C4-2B (cell line): ENCODE results near the gene RAMP3.

Experiments
- ZFX ChIP-seq: fragments of 450-650 bp; IDR thresholded peaks from 2 replicates; pipeline ENCODE4 v1.6.1; 2017
- TF ChIP-seq, protein P1 (sequence below): fragments of 450-650 bp; conservative IDR thresholded peaks from 2 replicates; pipeline ENCODE4 v1.5.1; 2017; ENCODE audit warnings: mild to moderate bottlenecking

DNA sequence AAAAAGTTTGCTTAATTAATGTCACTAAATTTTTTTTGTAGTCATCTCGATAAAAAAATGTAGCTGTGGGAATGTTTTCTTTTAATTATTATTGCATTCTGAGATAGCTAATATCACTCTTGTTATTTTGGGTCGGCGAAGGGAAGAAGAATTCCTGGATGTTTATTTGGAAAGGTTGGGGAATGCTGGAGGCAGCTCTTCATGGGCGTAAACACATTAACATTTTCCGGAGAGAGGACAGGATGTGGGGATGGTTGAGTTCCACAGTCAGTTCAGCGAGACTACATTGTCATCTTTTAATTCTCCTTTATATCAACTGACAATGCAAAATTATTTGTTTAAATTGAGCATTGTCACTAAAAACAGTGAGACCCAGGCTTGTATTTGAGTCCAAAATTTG, 72.5 kb downstream of the RAMP3 start:
- TF ChIP-seq, protein P1, sequence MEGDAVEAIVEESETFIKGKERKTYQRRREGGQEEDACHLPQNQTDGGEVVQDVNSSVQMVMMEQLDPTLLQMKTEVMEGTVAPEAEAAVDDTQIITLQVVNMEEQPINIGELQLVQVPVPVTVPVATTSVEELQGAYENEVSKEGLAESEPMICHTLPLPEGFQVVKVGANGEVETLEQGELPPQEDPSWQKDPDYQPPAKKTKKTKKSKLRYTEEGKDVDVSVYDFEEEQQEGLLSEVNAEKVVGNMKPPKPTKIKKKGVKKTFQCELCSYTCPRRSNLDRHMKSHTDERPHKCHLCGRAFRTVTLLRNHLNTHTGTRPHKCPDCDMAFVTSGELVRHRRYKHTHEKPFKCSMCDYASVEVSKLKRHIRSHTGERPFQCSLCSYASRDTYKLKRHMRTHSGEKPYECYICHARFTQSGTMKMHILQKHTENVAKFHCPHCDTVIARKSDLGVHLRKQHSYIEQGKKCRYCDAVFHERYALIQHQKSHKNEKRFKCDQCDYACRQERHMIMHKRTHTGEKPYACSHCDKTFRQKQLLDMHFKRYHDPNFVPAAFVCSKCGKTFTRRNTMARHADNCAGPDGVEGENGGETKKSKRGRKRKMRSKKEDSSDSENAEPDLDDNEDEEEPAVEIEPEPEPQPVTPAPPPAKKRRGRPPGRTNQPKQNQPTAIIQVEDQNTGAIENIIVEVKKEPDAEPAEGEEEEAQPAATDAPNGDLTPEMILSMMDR: no peak
- no peak for TF ChIP-seq ZFX
